WTC11 (cell line): Measurements from ENCODE around the gene MAP3K5.

Source experiments
- CTCF ChIP-seq: fragments of 200-600 bp; IDR thresholded peaks from 2 replicates; pipeline ENCODE4 v1.8.0; 2022; ENCODE audit warnings: antibody characterized with exemption
- E2F5 ChIP-seq: sonication (generic); formaldehyde crosslinking; IDR thresholded peaks from 2 replicates; pipeline ENCODE4 v1.8.1; 2022; ENCODE audit warnings: mild to moderate bottlenecking, moderate library complexity, missing genetic modification reagents
- FOXJ3 ChIP-seq: sonication (generic); formaldehyde crosslinking; IDR thresholded peaks from 2 replicates; pipeline ENCODE4 v1.9.0; 2021; ENCODE audit warnings: missing genetic modification reagents, mild to moderate bottlenecking, borderline replicate concordance
- JUN ChIP-seq: sonication (generic); formaldehyde crosslinking; IDR thresholded peaks from 2 replicates; pipeline ENCODE4 v1.8.0; 2023; ENCODE audit warnings: mild to moderate bottlenecking, missing genetic modification reagents
- PRDM15 ChIP-seq: sonication (generic); formaldehyde crosslinking; IDR thresholded peaks from 2 replicates; pipeline ENCODE4 v1.8.0; 2022; ENCODE audit warnings: missing genetic modification reagents
- RELA ChIP-seq: sonication (generic); formaldehyde crosslinking; IDR thresholded peaks from 2 replicates; pipeline ENCODE4 v1.8.1; 2022; ENCODE audit warnings: missing genetic modification reagents, mild to moderate bottlenecking, borderline replicate concordance
- SP1 ChIP-seq: sonication (generic); formaldehyde crosslinking; conservative IDR thresholded peaks from 2 replicates; pipeline ENCODE4 v1.8.1; 2022; ENCODE audit warnings: missing genetic modification reagents
- TCF7 ChIP-seq: sonication (generic); formaldehyde crosslinking; IDR thresholded peaks from 2 replicates; pipeline ENCODE4 v1.8.0; 2022; ENCODE audit warnings: mild to moderate bottlenecking, low read depth, missing genetic modification reagents, moderate library complexity
- USF2 ChIP-seq: sonication (generic); formaldehyde crosslinking; IDR thresholded peaks from 2 replicates; pipeline ENCODE4 v1.8.1; 2023; ENCODE audit warnings: mild to moderate bottlenecking, missing genetic modification reagents, moderate library complexity
- ZBTB21 ChIP-seq: sonication (generic); formaldehyde crosslinking; IDR thresholded peaks from 2 replicates; pipeline ENCODE4 v1.8.1; 2023; ENCODE audit warnings: mild to moderate bottlenecking, missing genetic modification reagents, borderline replicate concordance

- no peak for TF ChIP-seq JUN (CRISPR knock-in tag)
- TF ChIP-seq CTCF, result no peak
- no peak for TF ChIP-seq E2F5
- no peak for TF ChIP-seq ZBTB21 (CRISPR knock-in tag)
- no peak for TF ChIP-seq SP1
- TF ChIP-seq PRDM15 (CRISPR knock-in tag), result no peak
- no peak for TF ChIP-seq RELA
- no peak for TF ChIP-seq FOXJ3 (CRISPR knock-in tag)
- TF ChIP-seq USF2 (CRISPR knock-in tag), result no peak
- no peak for TF ChIP-seq TCF7 (CRISPR knock-in tag)
These were observed 126.2 kb downstream of the MAP3K5 start for GRCh38 chr6:136666041-136666440.
